Endothelial cell of umbilical vein (primary cell): Measurements from ENCODE around the gene DIAPH3. TPM values are rescaled to one million over a fixed set of nuclear protein-coding genes. Genes with fewer than 3 reads are reported as not detected.

ENCODE experiments used
- BruUV-seq: library from RNA; stranded (reverse); fragments of 400-500 nt; replicated peaks from 2 replicates; lab custom pipeline; 2021; lab: Mats Ljungman, UMichigan
- CTCF ChIA-PET: fragments of 300-600, 350-600 bp; sonication (Branson Sonifier 250); formaldehyde crosslinking; loops from one replicate; lab custom pipeline; 2021; ENCODE audit warnings: antibody characterized with exemption, inconsistent platforms; lab: Charles Lee
- POLR2A ChIA-PET: fragments of 300-600, 350-600 bp; sonication (Branson Sonifier 250); formaldehyde crosslinking; loops from one replicate; lab custom pipeline; 2021; ENCODE audit warnings: antibody characterized with exemption, inconsistent platforms; lab: Charles Lee
- DNase-seq: peaks from one replicate; pipeline ENCODE4 v3.0.0-alpha.2; 2011; ENCODE audit warnings: low read depth, low spot score
- FAIRE-seq: peaks from 2 replicates; lab custom pipeline; 2011; peaks lifted over from hg19 to GRCh38; lab: Jason Lieb, UNC
- H2AFZ ChIP-seq: 2 replicates; pipeline ENCODE4 v1.6.0; 2012; ENCODE audit warnings: low read depth, low read length, control low read depth, inconsistent platforms
- H3K27ac ChIP-seq: 2 replicates; pipeline ENCODE4 v1.5.1; 2011; ENCODE audit warnings: low read depth, mild to moderate bottlenecking, control low read depth, low read length, moderate library complexity; ENCODE audit not compliant: insufficient read depth
- H3K27me3 ChIP-seq, 2 experiments: 2 replicates each; pipeline versions ENCODE4 v1.6.0 to v1.6.1; 2011; ENCODE audit warnings: low read length in 2 of 2, mixed read lengths in 1 of 2; ENCODE audit not compliant: control insufficient read depth in 2 of 2, insufficient read depth in 2 of 2
- H3K36me3 ChIP-seq, 2 experiments: 2 replicates in 1 of 2; 3 replicates in 1 of 2; pipeline ENCODE4 v1.5.1; 2011; ENCODE audit warnings: low read length in 2 of 2, mild to moderate bottlenecking in 1 of 2, moderate library complexity in 1 of 2; ENCODE audit not compliant: control insufficient read depth in 2 of 2, insufficient read depth in 2 of 2; ENCODE audit errors: extremely low read depth in 1 of 2
- H3K4me1 ChIP-seq: 3 replicates; pipeline ENCODE4 v1.5.1; 2011; ENCODE audit warnings: mild to moderate bottlenecking, low read length; ENCODE audit not compliant: control insufficient read depth, insufficient read depth; ENCODE audit errors: extremely low read depth
- H3K4me2 ChIP-seq: 2 replicates; pipeline ENCODE4 v1.6.1; 2011; ENCODE audit warnings: low read length, control low read depth, mixed read lengths; ENCODE audit not compliant: insufficient read depth
- H3K4me3 ChIP-seq, 3 experiments: fragments of 200-600 bp in 1 of 3; sonication (generic), shearing (Covaris generic) in 1 of 3; replicated peaks in 1 of 3; 2 replicates each; pipeline ENCODE4 v1.5.1; 2011 to 2016; ENCODE audit warnings: control low read depth in 3 of 3, low read length in 3 of 3, mild to moderate bottlenecking in 2 of 3, inconsistent platforms in 1 of 3, low read depth in 1 of 3, moderate library complexity in 1 of 3; ENCODE audit not compliant: insufficient read depth in 1 of 3
- H3K79me2 ChIP-seq: 2 replicates; pipeline ENCODE4 v1.6.0; 2012; ENCODE audit warnings: low read length, inconsistent platforms; ENCODE audit not compliant: control insufficient read depth, insufficient read depth
- H3K9ac ChIP-seq: replicated peaks from 2 replicates; pipeline ENCODE3; 2011; ENCODE audit warnings: low read length, control low read depth; ENCODE audit not compliant: insufficient read depth; ENCODE audit errors: extremely low read depth
- H3K9me1 ChIP-seq: replicated peaks from 3 replicates; pipeline ENCODE4 v1.6.0; 2011; ENCODE audit warnings: mild to moderate bottlenecking, low read length; ENCODE audit not compliant: control insufficient read depth, insufficient read depth; ENCODE audit errors: extremely low read depth
- H3K9me3 ChIP-seq: replicated peaks from 2 replicates; pipeline ENCODE4 v1.5.1; 2012; ENCODE audit warnings: low read length, inconsistent platforms; ENCODE audit not compliant: control insufficient read depth, insufficient read depth
- H4K20me1 ChIP-seq: replicated peaks from 2 replicates; pipeline ENCODE3; 2011; ENCODE audit warnings: mild to moderate bottlenecking, low read length; ENCODE audit not compliant: control insufficient read depth, insufficient read depth; ENCODE audit errors: extremely low read depth
- EZH2 ChIP-seq: IDR thresholded peaks from 2 replicates; pipeline ENCODE4 v1.6.1; 2012; ENCODE audit warnings: borderline replicate concordance, low read depth, mild to moderate bottlenecking, moderate library complexity, low read length, inconsistent platforms; ENCODE audit not compliant: severe bottlenecking
- FOS ChIP-seq: IDR thresholded peaks from 2 replicates; pipeline ENCODE4 v1.6.1; 2011; ENCODE audit warnings: mild to moderate bottlenecking, low read length, moderate library complexity, borderline replicate concordance; ENCODE audit not compliant: insufficient read depth
- GATA2 ChIP-seq: IDR thresholded peaks from 2 replicates; pipeline ENCODE4 v1.7.0; 2011; ENCODE audit warnings: low read depth, mild to moderate bottlenecking, moderate library complexity, mixed read lengths, low read length; ENCODE audit not compliant: insufficient read length, insufficient read depth
- JUN ChIP-seq: IDR thresholded peaks from 2 replicates; pipeline ENCODE4 v1.6.1; 2011; ENCODE audit warnings: borderline replicate concordance, low read depth; ENCODE audit not compliant: insufficient read length, insufficient read depth
- MYC ChIP-seq: IDR thresholded peaks from one replicate; pipeline ENCODE4 v1.6.1; 2011; ENCODE audit warnings: mild to moderate bottlenecking, low read depth, low read length
- POLR2A ChIP-seq: IDR thresholded peaks from 2 replicates; pipeline ENCODE4 v1.6.1; 2012; ENCODE audit warnings: low read depth, mild to moderate bottlenecking, control low read depth, low read length
- POLR2AphosphoS5 ChIP-seq: IDR thresholded peaks from 2 replicates; pipeline ENCODE4 v1.6.1; 2012; ENCODE audit warnings: low read depth, mild to moderate bottlenecking, control low read depth, low read length, moderate library complexity; ENCODE audit not compliant: insufficient read depth
- dilution Hi-C: fragments of 300-500 bp; cut with MboI; formaldehyde crosslinking; loops from one replicate; pipeline ENCODE4 v1.15.0; 2019; ENCODE audit warnings: low sequenced_read_pairs; ENCODE audit not compliant: extremely low pct_ligation_motif_present
- intact Hi-C: fragments of 100-400 bp; cut with micrococcal nuclease; formaldehyde crosslinking; loops from one replicate; pipeline ENCODE4 v1.10.0; 2022
- polyA plus RNA-seq, 4 experiments: library from polyadenylated mRNA; depleted of rRNA in 3 of 4; stranded (reverse) in 3 of 4; unstranded in 1 of 4; fragments of >200 nt; gene quantifications; 2 replicates each; pipeline versions ENCODE4 v1.2.1 to v1.2.3, GENCODE V29; 2011 to 2012; ENCODE audit warnings: missing spikeins in 1 of 4
- total RNA-seq: library from RNA; stranded (reverse); gene quantifications from 2 replicates; pipeline ENCODE4 v1.2.3, GENCODE V29; 2021
- TF ChIP-seq, protein P1 (sequence below): IDR thresholded peaks from 2 replicates; pipeline ENCODE4 v1.6.1; 2011; ENCODE audit not compliant: insufficient read depth, insufficient read length
- TF ChIP-seq, protein P2 (sequence below), 2 donors: IDR thresholded peaks; 1 replicate in 1 of 2; 2 replicates in 1 of 2; pipeline ENCODE4 v1.5.1; 2011; ENCODE audit warnings: low read length in 2 of 2, mild to moderate bottlenecking in 2 of 2, moderate library complexity in 2 of 2, control low read depth in 1 of 2, inconsistent platforms in 1 of 2, low read depth in 1 of 2; ENCODE audit not compliant: insufficient read depth in 1 of 2; ENCODE audit errors: extremely low read depth in 1 of 2

The DIAPH3 gene
- total and polyA plus RNA-seq, 2 donors (not counting 3 experiments of a cell fraction or from before 2014, with no cell fraction given) = 9.9 to 44.0 TPM

DNA sequence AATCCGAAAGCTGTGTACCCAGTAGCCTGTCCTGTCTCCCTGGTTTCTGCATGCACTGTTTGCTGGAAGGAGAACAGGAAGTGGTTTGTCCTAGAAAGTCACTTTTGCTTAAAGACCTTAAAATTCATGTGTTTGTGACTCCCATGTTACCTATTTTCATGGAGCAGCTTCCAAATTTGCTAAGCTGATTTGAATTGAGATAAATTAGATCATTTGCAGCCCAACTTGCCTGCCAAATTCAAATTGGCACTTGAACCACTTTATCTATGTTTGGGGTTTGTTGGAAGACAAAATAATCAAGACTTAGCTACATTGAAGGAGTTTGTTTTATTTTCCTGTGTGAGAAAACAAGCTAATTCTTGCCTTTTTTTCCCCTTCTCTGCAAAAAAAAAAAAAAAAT is 532.5 kb downstream of the DIAPH3 start:
- FAIRE-seq (no peak), DNase-seq (no peak)
- CTCF ChIA-PET = interaction anchor here (1.1 kb wide), 1 partner anchor 240 kb away, joined by 3 read pairs; no protein-coding TSS in a partner anchor
- BruUV-seq = no TSS peak
- Histone ChIP-seq H3K9ac (no peak overlapping the region), H3K4me3 (no peak overlapping the region), H3K36me3 (no peaks in the 10 kb centered on the region), H3K9me3 (no peaks in the 10 kb centered on the region), H3K27me3 (no peaks in the 10 kb centered on the region), H3K4me1 (peaks cover 27% of the 10 kb centered on the region), H2AFZ (no peak overlapping the region), H4K20me1 (no peaks in the 10 kb centered on the region), H3K79me2 (no peaks in the 10 kb centered on the region), H3K9me1 (no peaks in the 10 kb centered on the region), H3K27ac (no peak overlapping the region), H3K4me2 (no peak overlapping the region)
- POLR2A ChIA-PET = no interaction called here
- TF ChIP-seq POLR2A (no peak), POLR2AphosphoS5 (no peak), JUN (no peak), GATA2 (no peak), MYC (no peak), EZH2 (no peak), FOS (no peak)
- TF ChIP-seq, protein P1, sequence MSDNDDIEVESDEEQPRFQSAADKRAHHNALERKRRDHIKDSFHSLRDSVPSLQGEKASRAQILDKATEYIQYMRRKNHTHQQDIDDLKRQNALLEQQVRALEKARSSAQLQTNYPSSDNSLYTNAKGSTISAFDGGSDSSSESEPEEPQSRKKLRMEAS = no peak
- TF ChIP-seq, protein P2, sequence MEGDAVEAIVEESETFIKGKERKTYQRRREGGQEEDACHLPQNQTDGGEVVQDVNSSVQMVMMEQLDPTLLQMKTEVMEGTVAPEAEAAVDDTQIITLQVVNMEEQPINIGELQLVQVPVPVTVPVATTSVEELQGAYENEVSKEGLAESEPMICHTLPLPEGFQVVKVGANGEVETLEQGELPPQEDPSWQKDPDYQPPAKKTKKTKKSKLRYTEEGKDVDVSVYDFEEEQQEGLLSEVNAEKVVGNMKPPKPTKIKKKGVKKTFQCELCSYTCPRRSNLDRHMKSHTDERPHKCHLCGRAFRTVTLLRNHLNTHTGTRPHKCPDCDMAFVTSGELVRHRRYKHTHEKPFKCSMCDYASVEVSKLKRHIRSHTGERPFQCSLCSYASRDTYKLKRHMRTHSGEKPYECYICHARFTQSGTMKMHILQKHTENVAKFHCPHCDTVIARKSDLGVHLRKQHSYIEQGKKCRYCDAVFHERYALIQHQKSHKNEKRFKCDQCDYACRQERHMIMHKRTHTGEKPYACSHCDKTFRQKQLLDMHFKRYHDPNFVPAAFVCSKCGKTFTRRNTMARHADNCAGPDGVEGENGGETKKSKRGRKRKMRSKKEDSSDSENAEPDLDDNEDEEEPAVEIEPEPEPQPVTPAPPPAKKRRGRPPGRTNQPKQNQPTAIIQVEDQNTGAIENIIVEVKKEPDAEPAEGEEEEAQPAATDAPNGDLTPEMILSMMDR (IDR thresholded peaks at IDR 0.05; ENCODE audit: extremely low read depth in 1 of 2, insufficient read depth in 1 of 2, low read depth in 1 of 2, low read length in 2 of 2) = no peak
- dilution Hi-C loops (no loop called here), intact Hi-C loops (loop anchor here (5.0 kb wide), 1 partner anchor 169 kb away; no protein-coding TSS in a partner anchor)
